ENCODE results near the gene CYB5R2.

GRCh38 chr11:7639643-7640025 lies 33.7 kb downstream of the CYB5R2 start:
- TF ChIP-seq CTCF (conservative IDR thresholded peaks at IDR 0.05 in 1 of 2, IDR thresholded peaks at IDR 0.05 in 1 of 2; ENCODE audit: low read depth in 1 of 2, low read length in 2 of 2) (no peak), EZH2 (IDR thresholded peaks at IDR 0.05; ENCODE audit: low read length, missing control alignments) (no peak)

Data from fibroblast of lung (primary cell).